ENCODE measurements around the gene RGR.

Gene RGR

GRCh38 chr10:84233940-84234339, 10.9 kb upstream of the RGR start:
- H3K4me2 ChIP-seq, result no peak overlapping the region
- TF ChIP-seq, protein P1, sequence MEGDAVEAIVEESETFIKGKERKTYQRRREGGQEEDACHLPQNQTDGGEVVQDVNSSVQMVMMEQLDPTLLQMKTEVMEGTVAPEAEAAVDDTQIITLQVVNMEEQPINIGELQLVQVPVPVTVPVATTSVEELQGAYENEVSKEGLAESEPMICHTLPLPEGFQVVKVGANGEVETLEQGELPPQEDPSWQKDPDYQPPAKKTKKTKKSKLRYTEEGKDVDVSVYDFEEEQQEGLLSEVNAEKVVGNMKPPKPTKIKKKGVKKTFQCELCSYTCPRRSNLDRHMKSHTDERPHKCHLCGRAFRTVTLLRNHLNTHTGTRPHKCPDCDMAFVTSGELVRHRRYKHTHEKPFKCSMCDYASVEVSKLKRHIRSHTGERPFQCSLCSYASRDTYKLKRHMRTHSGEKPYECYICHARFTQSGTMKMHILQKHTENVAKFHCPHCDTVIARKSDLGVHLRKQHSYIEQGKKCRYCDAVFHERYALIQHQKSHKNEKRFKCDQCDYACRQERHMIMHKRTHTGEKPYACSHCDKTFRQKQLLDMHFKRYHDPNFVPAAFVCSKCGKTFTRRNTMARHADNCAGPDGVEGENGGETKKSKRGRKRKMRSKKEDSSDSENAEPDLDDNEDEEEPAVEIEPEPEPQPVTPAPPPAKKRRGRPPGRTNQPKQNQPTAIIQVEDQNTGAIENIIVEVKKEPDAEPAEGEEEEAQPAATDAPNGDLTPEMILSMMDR (conservative IDR thresholded peaks at IDR 0.05; ENCODE audit: low read depth, low read length), result no peak
- H3K27me3 ChIP-seq (ENCODE audit: insufficient read depth, low read depth), result no peaks in the 10 kb centered on the region

DNA sequence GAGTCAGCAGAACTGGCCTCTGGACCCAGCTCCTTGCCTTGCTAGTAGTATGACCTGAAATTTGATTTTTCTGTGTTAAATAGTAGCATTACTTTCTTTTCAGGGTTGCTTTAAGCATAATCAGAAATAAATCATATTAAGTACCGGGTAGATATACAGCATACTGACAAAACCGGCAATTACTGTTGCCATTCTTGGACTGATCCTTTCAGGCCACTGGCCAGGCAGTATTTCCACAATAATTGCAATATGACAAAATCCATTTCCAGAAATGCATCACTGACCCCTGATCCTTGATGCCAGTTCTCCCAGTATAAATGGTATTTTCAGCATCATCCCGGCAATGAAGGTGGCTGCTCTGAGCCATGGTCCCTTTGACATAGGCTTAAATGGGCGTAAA, 10.4 kb upstream of the RGR start:
- H3K36me3 ChIP-seq (ENCODE audit: insufficient read depth), result no peaks in the 10 kb centered on the region
- TF ChIP-seq, protein P1 (conservative IDR thresholded peaks at IDR 0.05; ENCODE audit: low read depth, low read length), result no peak
- H3K9ac ChIP-seq, result no peak overlapping the region
- no peaks in the 10 kb centered on the region for H3K27me3 ChIP-seq (ENCODE audit: insufficient read depth, low read depth)
- H3K27ac ChIP-seq, result no peak overlapping the region
- H3K4me2 ChIP-seq, result no peak overlapping the region
- H3K4me3 ChIP-seq (IDR thresholded peaks at IDR 0.05; ENCODE audit: insufficient read depth, low read depth, low read length), result no peak overlapping the region
- H4K20me1 ChIP-seq (ENCODE audit: insufficient read depth), result no peaks in the 10 kb centered on the region
- no peaks in the 10 kb centered on the region for H3K4me1 ChIP-seq (ENCODE audit: low read depth, poor library complexity, severe bottlenecking)
- H3K79me2 ChIP-seq (ENCODE audit: insufficient read depth, low read depth), result no peaks in the 10 kb centered on the region
- H2AFZ ChIP-seq (ENCODE audit: low read depth), result no peak overlapping the region

More at GRCh38 chr10:84233940-84234339, 10.9 kb upstream of the RGR start:
- Histone ChIP-seq H3K36me3 (ENCODE audit: insufficient read depth) (no peaks in the 10 kb centered on the region), H3K4me3 (IDR thresholded peaks at IDR 0.05; ENCODE audit: insufficient read depth, low read depth, low read length) (no peak overlapping the region), H4K20me1 (ENCODE audit: insufficient read depth) (no peaks in the 10 kb centered on the region), H3K27ac (no peak overlapping the region), H3K4me1 (ENCODE audit: low read depth, poor library complexity, severe bottlenecking) (no peaks in the 10 kb centered on the region), H3K79me2 (ENCODE audit: insufficient read depth, low read depth) (no peaks in the 10 kb centered on the region), H3K9ac (no peak overlapping the region), H2AFZ (ENCODE audit: low read depth) (no peak overlapping the region)

DNA sequence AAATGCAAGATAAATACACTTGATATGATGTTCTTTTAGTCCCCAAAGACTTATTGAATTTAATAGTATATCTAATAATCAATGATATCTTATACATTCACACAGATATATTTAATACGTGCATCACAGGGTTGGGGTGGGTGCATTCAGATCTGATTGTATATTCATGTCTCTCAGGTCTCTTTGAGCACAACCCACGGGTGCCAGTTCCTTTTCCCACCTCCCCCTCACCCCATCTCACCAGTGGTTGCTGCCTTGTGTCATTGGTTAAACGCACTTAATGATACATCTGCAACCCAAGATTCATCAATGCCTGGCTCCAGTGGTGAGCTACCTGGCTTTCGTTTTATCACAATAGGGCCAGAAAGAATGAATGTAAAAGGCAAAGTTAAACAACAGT, 9.8 kb upstream of the RGR start:
- TF ChIP-seq, protein P1 (conservative IDR thresholded peaks at IDR 0.05; ENCODE audit: low read depth, low read length), result no peak

GRCh38 chr10:84236807-84237198, 8.1 kb upstream of the RGR start:
- Histone ChIP-seq H2AFZ (ENCODE audit: low read depth) (no peak overlapping the region), H3K4me1 (ENCODE audit: low read depth, poor library complexity, severe bottlenecking) (no peaks in the 10 kb centered on the region), H3K27me3 (ENCODE audit: insufficient read depth, low read depth) (no peaks in the 10 kb centered on the region), H3K4me3 (IDR thresholded peaks at IDR 0.05; ENCODE audit: insufficient read depth, low read depth, low read length) (no peak overlapping the region), H3K4me2 (no peak overlapping the region), H3K9ac (no peak overlapping the region), H3K36me3 (ENCODE audit: insufficient read depth) (no peaks in the 10 kb centered on the region), H4K20me1 (ENCODE audit: insufficient read depth) (no peaks in the 10 kb centered on the region), H3K79me2 (ENCODE audit: insufficient read depth, low read depth) (no peaks in the 10 kb centered on the region), H3K27ac (no peak overlapping the region)
- TF ChIP-seq, protein P1 (conservative IDR thresholded peaks at IDR 0.05; ENCODE audit: low read depth, low read length), result no peak

More for the DNA sequence above, 9.8 kb upstream of the RGR start:
- no peak overlapping the region for H3K9ac ChIP-seq
- H3K27me3 ChIP-seq (ENCODE audit: insufficient read depth, low read depth), result no peaks in the 10 kb centered on the region
- H2AFZ ChIP-seq (ENCODE audit: low read depth), result no peak overlapping the region
- H4K20me1 ChIP-seq (ENCODE audit: insufficient read depth), result no peaks in the 10 kb centered on the region
- H3K4me3 ChIP-seq (IDR thresholded peaks at IDR 0.05; ENCODE audit: insufficient read depth, low read depth, low read length), result no peak overlapping the region
- no peak overlapping the region for H3K27ac ChIP-seq
- H3K79me2 ChIP-seq (ENCODE audit: insufficient read depth, low read depth), result no peaks in the 10 kb centered on the region
- no peak overlapping the region for H3K4me2 ChIP-seq
- H3K4me1 ChIP-seq (ENCODE audit: low read depth, poor library complexity, severe bottlenecking), result no peaks in the 10 kb centered on the region
- H3K36me3 ChIP-seq (ENCODE audit: insufficient read depth), result no peaks in the 10 kb centered on the region
